ENCODE measurements around the gene RAP1GAP. TPM values are rescaled to one million over a fixed set of nuclear protein-coding genes. Genes with fewer than 3 reads are reported as not detected.
A peak's percentile ranks its signal among the peaks of the same experiment; 100 is the strongest.

RAP1GAP gene
- total and polyA plus RNA-seq, 9 of the 15 experiments (the other 6 are each of a cell fraction or from before 2014, with no cell fraction given): 0.29 to 30.2 (median 19.2) TPM

DNA sequence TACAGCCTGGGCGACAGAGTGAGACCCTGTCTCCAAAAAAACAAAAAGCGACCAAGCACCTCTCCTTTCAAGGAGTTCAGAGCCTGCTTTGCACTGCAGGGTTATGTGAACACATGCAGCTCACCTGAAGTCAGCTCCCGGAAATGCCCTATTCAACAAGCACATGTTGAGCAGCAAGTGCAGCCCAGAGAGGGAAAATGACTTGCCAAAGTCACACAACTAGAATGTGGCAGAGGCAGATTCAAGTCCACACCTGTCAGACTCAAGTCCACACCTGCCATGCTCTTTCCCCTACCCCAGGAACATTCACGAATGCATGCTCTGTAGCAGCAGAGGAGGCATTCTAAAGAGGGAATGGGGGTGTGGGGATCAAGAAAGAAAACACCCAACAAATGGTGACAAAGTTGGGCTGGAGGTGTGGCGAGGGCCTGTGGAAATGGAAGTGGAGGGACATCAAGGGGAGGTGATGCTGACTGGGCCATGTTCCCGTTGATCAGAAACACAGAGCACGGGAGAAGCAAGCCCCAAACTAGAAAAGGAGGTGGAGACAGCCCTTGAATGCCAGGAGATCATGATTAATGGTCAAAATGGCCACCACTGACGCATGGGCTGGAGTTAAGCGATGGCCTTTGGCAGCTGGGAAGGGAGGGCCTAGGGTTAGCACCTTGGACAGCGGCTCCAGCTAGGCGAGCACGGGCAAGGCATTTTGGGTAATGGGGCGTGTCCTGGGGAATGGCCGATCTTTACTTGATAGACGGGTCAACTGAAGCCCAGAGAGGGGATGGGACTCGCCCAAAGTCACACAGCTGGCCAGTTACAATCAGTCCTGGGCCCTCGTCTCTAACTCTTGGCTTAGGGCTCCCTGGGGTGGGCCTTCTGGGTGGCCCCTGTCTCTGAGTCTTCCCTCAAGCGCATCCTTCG, 21.5 kb downstream of the RAP1GAP start (continued):
- TF ChIP-seq, protein P1, sequence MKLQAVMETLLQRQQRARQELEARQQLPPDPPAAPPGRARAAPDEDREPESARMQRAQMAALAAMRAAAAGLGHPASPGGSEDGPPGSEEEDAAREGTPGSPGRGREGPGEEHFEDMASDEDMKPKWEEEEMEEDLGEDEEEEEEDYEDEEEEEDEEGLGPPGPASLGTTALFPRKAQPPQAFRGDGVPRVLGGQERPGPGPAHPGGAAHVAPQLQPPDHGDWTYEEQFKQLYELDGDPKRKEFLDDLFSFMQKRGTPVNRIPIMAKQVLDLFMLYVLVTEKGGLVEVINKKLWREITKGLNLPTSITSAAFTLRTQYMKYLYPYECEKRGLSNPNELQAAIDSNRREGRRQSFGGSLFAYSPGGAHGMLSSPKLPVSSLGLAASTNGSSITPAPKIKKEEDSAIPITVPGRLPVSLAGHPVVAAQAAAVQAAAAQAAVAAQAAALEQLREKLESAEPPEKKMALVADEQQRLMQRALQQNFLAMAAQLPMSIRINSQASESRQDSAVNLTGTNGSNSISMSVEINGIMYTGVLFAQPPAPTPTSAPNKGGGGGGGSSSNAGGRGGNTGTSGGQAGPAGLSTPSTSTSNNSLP (IDR thresholded peaks at IDR 0.05; ENCODE audit: borderline replicate concordance, low read depth, low read length): no peak; the same call in 1 of the 2 replicates
- TF ChIP-seq ILF3 (IDR thresholded peaks at IDR 0.05; ENCODE audit: borderline replicate concordance) (no peak), FOXP1 (CRISPR knock-in tag; IDR thresholded peaks at IDR 0.05) (peak; percentile 99), STAG1 (CRISPR knock-in tag; IDR thresholded peaks at IDR 0.05; ENCODE audit: borderline replicate concordance) (peak; percentile 83), RNF2 (IDR thresholded peaks at IDR 0.05) (peak; percentile 42; the same call in 1 of the 2 replicates), NFIC (IDR thresholded peaks at IDR 0.05) (0 out of 2 replicates have a peak, but pooled peaks have one; percentile 20), ADNP (tag; IDR thresholded peaks at IDR 0.05) (peak; percentile 93), HOXB6 (CRISPR knock-in tag; IDR thresholded peaks at IDR 0.05; ENCODE audit: borderline replicate concordance) (no peak), GATA2 (CRISPR knock-in tag; IDR thresholded peaks at IDR 0.05) (peak; percentile 81), BRD9 (IDR thresholded peaks at IDR 0.05; ENCODE audit: low read depth, partially characterized antibody) (peak; percentile 89), HDAC8 (tag; IDR thresholded peaks at IDR 0.05) (peak; percentile 59), HDAC1 (IDR thresholded peaks at IDR 0.05) (peak in 1 of 2 experiments; percentile 99; a peak in 2 of 4 replicates), SMARCA5 (IDR thresholded peaks at IDR 0.05) (peak; percentile 99), ZNF274 (IDR thresholded peaks at IDR 0.05; ENCODE audit: borderline replicate concordance, low read depth, low read length) (no peak), THRAP3 (IDR thresholded peaks at IDR 0.05; ENCODE audit: borderline replicate concordance) (no peak)
- TF ChIP-seq, protein P2, sequence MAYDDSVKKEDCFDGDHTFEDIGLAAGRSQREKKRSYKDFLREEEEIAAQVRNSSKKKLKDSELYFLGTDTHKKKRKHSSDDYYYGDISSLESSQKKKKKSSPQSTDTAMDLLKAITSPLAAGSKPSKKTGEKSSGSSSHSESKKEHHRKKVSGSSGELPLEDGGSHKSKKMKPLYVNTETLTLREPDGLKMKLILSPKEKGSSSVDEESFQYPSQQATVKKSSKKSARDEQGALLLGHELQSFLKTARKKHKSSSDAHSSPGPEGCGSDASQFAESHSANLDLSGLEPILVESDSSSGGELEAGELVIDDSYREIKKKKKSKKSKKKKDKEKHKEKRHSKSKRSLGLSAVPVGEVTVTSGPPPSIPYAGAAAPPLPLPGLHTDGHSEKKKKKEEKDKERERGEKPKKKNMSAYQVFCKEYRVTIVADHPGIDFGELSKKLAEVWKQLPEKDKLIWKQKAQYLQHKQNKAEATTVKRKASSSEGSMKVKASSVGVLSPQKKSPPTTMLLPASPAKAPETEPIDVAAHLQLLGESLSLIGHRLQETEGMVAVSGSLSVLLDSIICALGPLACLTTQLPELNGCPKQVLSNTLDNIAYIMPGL (CRISPR knock-in tag; IDR thresholded peaks at IDR 0.05): peak; percentile 95
- TF ChIP-seq, protein P3, sequence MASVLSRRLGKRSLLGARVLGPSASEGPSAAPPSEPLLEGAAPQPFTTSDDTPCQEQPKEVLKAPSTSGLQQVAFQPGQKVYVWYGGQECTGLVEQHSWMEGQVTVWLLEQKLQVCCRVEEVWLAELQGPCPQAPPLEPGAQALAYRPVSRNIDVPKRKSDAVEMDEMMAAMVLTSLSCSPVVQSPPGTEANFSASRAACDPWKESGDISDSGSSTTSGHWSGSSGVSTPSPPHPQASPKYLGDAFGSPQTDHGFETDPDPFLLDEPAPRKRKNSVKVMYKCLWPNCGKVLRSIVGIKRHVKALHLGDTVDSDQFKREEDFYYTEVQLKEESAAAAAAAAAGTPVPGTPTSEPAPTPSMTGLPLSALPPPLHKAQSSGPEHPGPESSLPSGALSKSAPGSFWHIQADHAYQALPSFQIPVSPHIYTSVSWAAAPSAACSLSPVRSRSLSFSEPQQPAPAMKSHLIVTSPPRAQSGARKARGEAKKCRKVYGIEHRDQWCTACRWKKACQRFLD (CRISPR knock-in tag; IDR thresholded peaks at IDR 0.05): peak; percentile 79
- TF ChIP-seq, protein P4, sequence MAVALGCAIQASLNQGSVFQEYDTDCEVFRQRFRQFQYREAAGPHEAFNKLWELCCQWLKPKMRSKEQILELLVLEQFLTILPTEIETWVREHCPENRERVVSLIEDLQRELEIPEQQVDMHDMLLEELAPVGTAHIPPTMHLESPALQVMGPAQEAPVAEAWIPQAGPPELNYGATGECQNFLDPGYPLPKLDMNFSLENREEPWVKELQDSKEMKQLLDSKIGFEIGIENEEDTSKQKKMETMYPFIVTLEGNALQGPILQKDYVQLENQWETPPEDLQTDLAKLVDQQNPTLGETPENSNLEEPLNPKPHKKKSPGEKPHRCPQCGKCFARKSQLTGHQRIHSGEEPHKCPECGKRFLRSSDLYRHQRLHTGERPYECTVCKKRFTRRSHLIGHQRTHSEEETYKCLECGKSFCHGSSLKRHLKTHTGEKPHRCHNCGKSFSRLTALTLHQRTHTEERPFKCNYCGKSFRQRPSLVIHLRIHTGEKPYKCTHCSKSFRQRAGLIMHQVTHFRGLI (CRISPR knock-in tag; IDR thresholded peaks at IDR 0.05): 0 out of 2 replicates have a peak, but pooled peaks have one; percentile 21
- TF ChIP-seq, protein P5, sequence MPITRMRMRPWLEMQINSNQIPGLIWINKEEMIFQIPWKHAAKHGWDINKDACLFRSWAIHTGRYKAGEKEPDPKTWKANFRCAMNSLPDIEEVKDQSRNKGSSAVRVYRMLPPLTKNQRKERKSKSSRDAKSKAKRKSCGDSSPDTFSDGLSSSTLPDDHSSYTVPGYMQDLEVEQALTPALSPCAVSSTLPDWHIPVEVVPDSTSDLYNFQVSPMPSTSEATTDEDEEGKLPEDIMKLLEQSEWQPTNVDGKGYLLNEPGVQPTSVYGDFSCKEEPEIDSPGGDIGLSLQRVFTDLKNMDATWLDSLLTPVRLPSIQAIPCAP (CRISPR knock-in tag; IDR thresholded peaks at IDR 0.05; ENCODE audit: borderline replicate concordance): peak; percentile 95; the same call in 1 of the 2 replicates

Measured in K562 (cell line).